Measurements from ENCODE around the gene TLDC2. TPM values are rescaled to one million over a fixed set of nuclear protein-coding genes. Genes with fewer than 3 reads are reported as not detected.

TLDC2 gene
- total RNA-seq, 1 experiment from 2014 or later, result not detected

GRCh38 chr20:36937402-36937770 lies 61.4 kb downstream of the TLDC2 start:
- no peaks in the 10 kb centered on the region for H3K9me3 Mint-ChIP-seq (ENCODE audit: unreplicated experiment)
- Histone ChIP-seq H3K36me3 (ENCODE audit: control insufficient read depth, insufficient read depth, low read length) (no peaks in the 10 kb centered on the region), H3K4me3 (ENCODE audit: low read depth, low read length) (no peak overlapping the region), H3K27me3 (replicated peaks; ENCODE audit: control insufficient read depth, insufficient read depth, low read length) (no peaks in the 10 kb centered on the region), H3K4me1 (no peaks in the 10 kb centered on the region), H3K9me3 (no peaks in the 10 kb centered on the region)
- H3K4me1 Mint-ChIP-seq (ENCODE audit: low read depth, unreplicated experiment), result no peaks in the 10 kb centered on the region
- H3K27ac Mint-ChIP-seq (ENCODE audit: unreplicated experiment), result no peak overlapping the region
- intact Hi-C loops (cut with micrococcal nuclease; ENCODE audit: unreplicated experiment), result no loop called here
- no peaks in the 10 kb centered on the region for H3K27me3 Mint-ChIP-seq (ENCODE audit: insufficient read depth, unreplicated experiment)
- no peak for DNase-seq
- TF ChIP-seq CTCF (IDR thresholded peaks at IDR 0.05; ENCODE audit: insufficient read depth in 1 of 2, low read depth in 1 of 2, low read length in 1 of 2, severe bottlenecking in 1 of 2, unreplicated experiment in 1 of 2), result no peak
- H3K4me3 Mint-ChIP-seq (ENCODE audit: unreplicated experiment), result no peak overlapping the region
- no TSS peak for BruUV-seq (replicated peaks)
- ChIA-PET POLR2A (no interaction called here), CTCF (interaction anchor here (0.6 to 0.7 kb wide), 2 partner anchors 227 to 1938 kb away, joined by 4 to 5 read pairs; no protein-coding TSS in a partner anchor)
- peaks cover 7% of the 10 kb centered on the region for H3K36me3 Mint-ChIP-seq (ENCODE audit: insufficient read depth, unreplicated experiment)

- POLR2A ChIA-PET, result no interaction called here
- CTCF ChIA-PET, result no interaction called here
- Histone ChIP-seq H3K9me3 (no peaks in the 10 kb centered on the region), H3K4me3 (ENCODE audit: low read depth, low read length) (no peak overlapping the region), H3K27me3 (replicated peaks; ENCODE audit: control insufficient read depth, insufficient read depth, low read length) (no peaks in the 10 kb centered on the region), H3K36me3 (ENCODE audit: control insufficient read depth, insufficient read depth, low read length) (no peaks in the 10 kb centered on the region), H3K4me1 (no peaks in the 10 kb centered on the region)
- Mint-ChIP-seq H3K4me1 (ENCODE audit: low read depth, unreplicated experiment) (no peaks in the 10 kb centered on the region), H3K9me3 (ENCODE audit: unreplicated experiment) (no peaks in the 10 kb centered on the region), H3K4me3 (ENCODE audit: unreplicated experiment) (no peak overlapping the region), H3K27me3 (ENCODE audit: insufficient read depth, unreplicated experiment) (no peaks in the 10 kb centered on the region), H3K36me3 (ENCODE audit: insufficient read depth, unreplicated experiment) (no peaks in the 10 kb centered on the region), H3K27ac (ENCODE audit: unreplicated experiment) (no peak overlapping the region)
- intact Hi-C loops (cut with micrococcal nuclease; ENCODE audit: unreplicated experiment), result no loop called here
- no peak for DNase-seq
- no TSS peak for BruUV-seq (replicated peaks)
- no peak for TF ChIP-seq CTCF (IDR thresholded peaks at IDR 0.05; ENCODE audit: insufficient read depth in 1 of 2, low read depth in 1 of 2, low read length in 1 of 2, severe bottlenecking in 1 of 2, unreplicated experiment in 1 of 2)
Measured at GRCh38 chr20:36941401-36941835, 65.5 kb downstream of the TLDC2 start.

Other genes starting within 250 kb of the TLDC2 start
- gene SLA2, start 229.9 kb upstream of the TLDC2 start, total RNA-seq (2022), result 0.19 and 0.20 TPM in 2 replicates
- 41.5 and 47.4 TPM in 2 replicates for gene NDRG3, start 130.0 kb upstream of the TLDC2 start, total RNA-seq (2022)
- gene DSN1, start 102.4 kb upstream of the TLDC2 start, total RNA-seq (2022), result 56.9 and 59.2 TPM in 2 replicates
- gene SAMHD1, start 75.6 kb downstream of the TLDC2 start, total RNA-seq (2022), result 56.8 and 63.0 TPM in 2 replicates
- 35.9 and 37.0 TPM in 2 replicates for gene RBL1, start 219.9 kb downstream of the TLDC2 start, total RNA-seq (2022)